Keratinocyte (primary cell): ENCODE data around the gene SAMD14. TPM values are rescaled to one million over a fixed set of nuclear protein-coding genes. Genes with fewer than 3 reads are reported as not detected.

ENCODE experiments used
- DNase-seq: peaks from one replicate; pipeline ENCODE4 v3.0.0-alpha.2; 2011; ENCODE audit warnings: low read depth, missing footprints, low spot score
- FAIRE-seq: peaks from 2 replicates; lab custom pipeline; 2011; peaks lifted over from hg19 to GRCh38; lab: Jason Lieb, UNC
- H2AFZ ChIP-seq: 2 replicates; pipeline ENCODE4 v1.6.0; 2012; ENCODE audit warnings: low read length, control low read depth, inconsistent platforms; ENCODE audit not compliant: control insufficient read depth
- H3K27ac ChIP-seq: 2 replicates; pipeline ENCODE4 v1.5.1; 2011; ENCODE audit warnings: low read length; ENCODE audit not compliant: control insufficient read depth, insufficient read depth
- H3K27me3 ChIP-seq: 3 replicates; pipeline ENCODE4 v1.6.0; 2011; ENCODE audit warnings: low read length; ENCODE audit not compliant: control insufficient read depth, insufficient read depth; ENCODE audit errors: extremely low read depth
- H3K36me3 ChIP-seq, 2 experiments: 2 replicates in 1 of 2; 3 replicates in 1 of 2; pipeline ENCODE4 v1.5.1; 2011; ENCODE audit warnings: low read length in 2 of 2, mild to moderate bottlenecking in 1 of 2; ENCODE audit not compliant: control insufficient read depth in 2 of 2, insufficient read depth in 2 of 2; ENCODE audit errors: extremely low read depth in 1 of 2
- H3K4me1 ChIP-seq: 3 replicates; pipeline ENCODE4 v1.5.1; 2011; ENCODE audit warnings: low read length; ENCODE audit not compliant: control insufficient read depth, insufficient read depth; ENCODE audit errors: extremely low read depth
- H3K4me2 ChIP-seq: 3 replicates; pipeline ENCODE4 v1.6.0; 2011; ENCODE audit warnings: low read depth, low read length; ENCODE audit not compliant: control insufficient read depth, insufficient read depth; ENCODE audit errors: extremely low read depth
- H3K4me3 ChIP-seq, 3 experiments: fragments of 200-600 bp in 1 of 3; sonication (generic) in 1 of 3; 2 replicates in 2 of 3; 3 replicates in 1 of 3; pipeline ENCODE4 v1.5.1; 2011 to 2016; ENCODE audit warnings: low read length in 3 of 3, mild to moderate bottlenecking in 3 of 3, control low read depth in 2 of 3, inconsistent platforms in 1 of 3, low read depth in 1 of 3, mixed read lengths in 1 of 3, mixed run types in 1 of 3, moderate library complexity in 1 of 3; ENCODE audit not compliant: control insufficient read depth in 2 of 3, insufficient read depth in 2 of 3; ENCODE audit errors: extremely low read depth in 1 of 3
- H3K79me2 ChIP-seq: 2 replicates; pipeline ENCODE4 v1.6.0; 2012; ENCODE audit warnings: low read length; ENCODE audit not compliant: control insufficient read depth, insufficient read depth
- H3K9ac ChIP-seq: 3 replicates; pipeline ENCODE4 v1.6.0; 2011; ENCODE audit warnings: low read length; ENCODE audit not compliant: control insufficient read depth, insufficient read depth; ENCODE audit errors: extremely low read depth
- H3K9me1 ChIP-seq: 3 replicates; pipeline ENCODE4 v1.6.0; 2011; ENCODE audit warnings: low read length; ENCODE audit not compliant: control insufficient read depth, insufficient read depth; ENCODE audit errors: extremely low read depth
- H3K9me3 ChIP-seq: 2 replicates; pipeline ENCODE4 v1.5.1; 2012; ENCODE audit warnings: low read depth, low read length; ENCODE audit not compliant: control insufficient read depth
- H4K20me1 ChIP-seq: 3 replicates; pipeline ENCODE4 v1.6.0; 2011; ENCODE audit warnings: low read length; ENCODE audit not compliant: control insufficient read depth, insufficient read depth; ENCODE audit errors: extremely low read depth
- EZH2 ChIP-seq: IDR thresholded peaks from one replicate; pipeline ENCODE4 v1.6.1; 2012; ENCODE audit warnings: inconsistent platforms, mild to moderate bottlenecking, low read length, moderate library complexity
- dilution Hi-C: fragments of 300-500 bp; cut with MboI; formaldehyde crosslinking; loops from one replicate; pipeline ENCODE4 v1.7.0; 2020; ENCODE audit warnings: low sequenced_read_pairs; ENCODE audit not compliant: extremely low pct_ligation_motif_present
- polyA plus RNA-seq, 5 experiments: library from polyadenylated mRNA; depleted of rRNA in 3 of 5; stranded (reverse) in 3 of 5; stranded (forward) in 1 of 5; unstranded in 1 of 5; fragments of >200 nt; gene quantifications; 1 replicate in 1 of 5; 2 replicates in 3 of 5; 3 replicates in 1 of 5; pipeline versions ENCODE4 v1.2.1 to v1.2.3, GENCODE V29; 2011 to 2012; ENCODE audit warnings: missing spikeins in 2 of 5, low read depth in 1 of 5, low replicate concordance in 1 of 5
- TF ChIP-seq, protein P1 (sequence below), 3 experiments: IDR thresholded peaks in 1 of 3; conservative IDR thresholded peaks in 1 of 3; optimal IDR thresholded peaks in 1 of 3; 2 replicates in 2 of 3; 3 replicates in 1 of 3; pipeline versions ENCODE3 to v1.5.1; 2011; ENCODE audit warnings: low read length in 3 of 3, mild to moderate bottlenecking in 3 of 3, moderate library complexity in 2 of 3, control low read depth in 1 of 3, inconsistent platforms in 1 of 3; ENCODE audit not compliant: insufficient read depth in 2 of 3; ENCODE audit errors: extremely low read depth in 1 of 3

The SAMD14 gene
- polyA plus RNA-seq, 1 donor (not counting 4 experiments of a cell fraction or from before 2014, with no cell fraction given): not detected

DNA sequence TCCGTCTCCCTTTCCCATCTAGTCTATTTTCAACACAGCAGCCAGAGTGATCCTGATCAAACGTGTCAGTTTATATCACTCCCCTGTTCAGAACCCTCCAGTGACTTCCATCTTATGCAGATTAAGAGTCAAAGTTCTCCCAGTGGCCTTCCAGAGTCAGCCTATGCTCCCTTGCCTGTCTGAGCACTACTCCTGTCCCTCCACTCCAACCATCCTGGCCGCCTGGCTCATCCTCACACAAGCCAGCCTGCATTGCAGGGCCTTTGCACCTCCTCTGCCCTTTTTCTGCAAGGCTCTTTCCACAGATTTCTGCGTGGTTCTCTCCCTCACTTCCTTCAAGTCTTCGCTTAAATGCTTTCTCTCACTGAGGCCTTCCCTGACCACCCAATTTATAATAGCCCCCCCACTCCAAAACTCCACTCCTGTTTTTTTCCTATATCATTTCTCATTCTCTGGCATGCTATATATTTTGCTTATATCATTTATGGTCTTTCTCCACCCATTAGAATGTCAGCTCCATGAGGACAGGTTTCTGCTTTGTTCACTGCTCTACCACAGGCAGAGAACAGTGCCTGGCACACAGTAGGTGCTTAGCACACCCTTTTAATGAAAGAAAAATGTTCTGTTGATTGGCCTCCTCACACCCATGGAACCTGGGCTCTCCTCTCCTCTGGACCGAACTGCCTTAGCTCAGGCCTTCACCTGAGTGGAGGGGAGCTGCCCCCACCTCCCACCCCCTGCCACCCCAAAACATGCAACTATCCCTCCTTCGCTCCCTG is 9.3 kb downstream of the SAMD14 start:
- DNase-seq (no peak), FAIRE-seq (no peak)
- H3K79me2 ChIP-seq: no peaks in the 10 kb centered on the region
- no peak overlapping the region for H3K9ac ChIP-seq
- H3K9me1 ChIP-seq: no peaks in the 10 kb centered on the region
- no peak overlapping the region for H3K4me2 ChIP-seq
- no peak for TF ChIP-seq EZH2
- TF ChIP-seq, protein P1, sequence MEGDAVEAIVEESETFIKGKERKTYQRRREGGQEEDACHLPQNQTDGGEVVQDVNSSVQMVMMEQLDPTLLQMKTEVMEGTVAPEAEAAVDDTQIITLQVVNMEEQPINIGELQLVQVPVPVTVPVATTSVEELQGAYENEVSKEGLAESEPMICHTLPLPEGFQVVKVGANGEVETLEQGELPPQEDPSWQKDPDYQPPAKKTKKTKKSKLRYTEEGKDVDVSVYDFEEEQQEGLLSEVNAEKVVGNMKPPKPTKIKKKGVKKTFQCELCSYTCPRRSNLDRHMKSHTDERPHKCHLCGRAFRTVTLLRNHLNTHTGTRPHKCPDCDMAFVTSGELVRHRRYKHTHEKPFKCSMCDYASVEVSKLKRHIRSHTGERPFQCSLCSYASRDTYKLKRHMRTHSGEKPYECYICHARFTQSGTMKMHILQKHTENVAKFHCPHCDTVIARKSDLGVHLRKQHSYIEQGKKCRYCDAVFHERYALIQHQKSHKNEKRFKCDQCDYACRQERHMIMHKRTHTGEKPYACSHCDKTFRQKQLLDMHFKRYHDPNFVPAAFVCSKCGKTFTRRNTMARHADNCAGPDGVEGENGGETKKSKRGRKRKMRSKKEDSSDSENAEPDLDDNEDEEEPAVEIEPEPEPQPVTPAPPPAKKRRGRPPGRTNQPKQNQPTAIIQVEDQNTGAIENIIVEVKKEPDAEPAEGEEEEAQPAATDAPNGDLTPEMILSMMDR (optimal IDR thresholded peaks at IDR 0.05 in 1 of 3, IDR thresholded peaks at IDR 0.05 in 1 of 3, conservative IDR thresholded peaks at IDR 0.05 in 1 of 3; ENCODE audit: extremely low read depth in 1 of 3, insufficient read depth in 2 of 3, low read length in 3 of 3): no peak
- no peak overlapping the region for H3K4me3 ChIP-seq
- no peaks in the 10 kb centered on the region for H3K36me3 ChIP-seq
- peaks cover 28% of the 10 kb centered on the region for H3K27me3 ChIP-seq
- H4K20me1 ChIP-seq: no peaks in the 10 kb centered on the region
- no peak overlapping the region for H2AFZ ChIP-seq
- H3K27ac ChIP-seq: no peak overlapping the region
- dilution Hi-C loops: no loop called here
- peaks cover 5% of the 10 kb centered on the region for H3K4me1 ChIP-seq
- no peaks in the 10 kb centered on the region for H3K9me3 ChIP-seq

DNA sequence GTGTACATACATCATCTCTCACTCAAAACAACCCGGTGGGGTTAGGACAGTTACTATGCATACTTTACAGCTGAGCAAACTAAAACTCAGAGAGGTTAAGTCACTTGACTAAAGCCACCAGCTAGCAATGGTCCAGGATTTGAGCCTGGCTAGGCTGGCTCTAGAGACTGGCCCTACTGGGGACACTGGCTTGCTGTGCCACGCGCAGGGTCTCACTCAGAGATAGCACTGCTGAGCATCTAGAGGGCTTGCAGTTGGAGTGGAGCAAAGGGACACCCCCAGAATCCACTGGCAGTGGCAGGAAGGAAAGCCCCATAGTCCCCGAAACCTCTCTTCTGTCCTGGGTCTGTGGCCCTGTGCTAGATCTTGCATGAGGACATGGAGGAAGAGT is 11.1 kb downstream of the SAMD14 start:
- FAIRE-seq (no peak), DNase-seq (no peak)
- H3K79me2 ChIP-seq: no peaks in the 10 kb centered on the region
- H4K20me1 ChIP-seq: no peaks in the 10 kb centered on the region
- H3K9me1 ChIP-seq: no peaks in the 10 kb centered on the region
- dilution Hi-C loops: no loop called here
- H2AFZ ChIP-seq: no peak overlapping the region
- no peak overlapping the region for H3K4me3 ChIP-seq
- no peaks in the 10 kb centered on the region for H3K36me3 ChIP-seq
- TF ChIP-seq, protein P1 (optimal IDR thresholded peaks at IDR 0.05 in 1 of 3, IDR thresholded peaks at IDR 0.05 in 1 of 3, conservative IDR thresholded peaks at IDR 0.05 in 1 of 3; ENCODE audit: extremely low read depth in 1 of 3, insufficient read depth in 2 of 3, low read length in 3 of 3): no peak
- no peak for TF ChIP-seq EZH2
- H3K27me3 ChIP-seq: peaks cover 26% of the 10 kb centered on the region
- H3K27ac ChIP-seq: no peak overlapping the region
- H3K4me1 ChIP-seq: peaks cover 5% of the 10 kb centered on the region
- H3K9me3 ChIP-seq: no peaks in the 10 kb centered on the region
- no peak overlapping the region for H3K9ac ChIP-seq
- H3K4me2 ChIP-seq: no peak overlapping the region
